Stimulated activated CD4-positive, alpha-beta T cell treated with anti-CD3 and anti-CD28 coated beads, Interleukin-15, amount 100 ng/mL, for 1 hour (primary cell): ENCODE data around the gene MYO1G.
"Not testable (repeated sequence)": the region's sequence is repeated elsewhere in the genome, so short reads cannot be mapped to it uniquely, and the experiment has no call there.

ENCODE experiments used
- DNase-seq, 2 donors: peaks; one replicate each; pipeline ENCODE4 v3.0.0-alpha.2; 2020; ENCODE audit warnings: low read depth in 1 of 2, low spot score in 1 of 2

Gene MYO1G

DNA sequence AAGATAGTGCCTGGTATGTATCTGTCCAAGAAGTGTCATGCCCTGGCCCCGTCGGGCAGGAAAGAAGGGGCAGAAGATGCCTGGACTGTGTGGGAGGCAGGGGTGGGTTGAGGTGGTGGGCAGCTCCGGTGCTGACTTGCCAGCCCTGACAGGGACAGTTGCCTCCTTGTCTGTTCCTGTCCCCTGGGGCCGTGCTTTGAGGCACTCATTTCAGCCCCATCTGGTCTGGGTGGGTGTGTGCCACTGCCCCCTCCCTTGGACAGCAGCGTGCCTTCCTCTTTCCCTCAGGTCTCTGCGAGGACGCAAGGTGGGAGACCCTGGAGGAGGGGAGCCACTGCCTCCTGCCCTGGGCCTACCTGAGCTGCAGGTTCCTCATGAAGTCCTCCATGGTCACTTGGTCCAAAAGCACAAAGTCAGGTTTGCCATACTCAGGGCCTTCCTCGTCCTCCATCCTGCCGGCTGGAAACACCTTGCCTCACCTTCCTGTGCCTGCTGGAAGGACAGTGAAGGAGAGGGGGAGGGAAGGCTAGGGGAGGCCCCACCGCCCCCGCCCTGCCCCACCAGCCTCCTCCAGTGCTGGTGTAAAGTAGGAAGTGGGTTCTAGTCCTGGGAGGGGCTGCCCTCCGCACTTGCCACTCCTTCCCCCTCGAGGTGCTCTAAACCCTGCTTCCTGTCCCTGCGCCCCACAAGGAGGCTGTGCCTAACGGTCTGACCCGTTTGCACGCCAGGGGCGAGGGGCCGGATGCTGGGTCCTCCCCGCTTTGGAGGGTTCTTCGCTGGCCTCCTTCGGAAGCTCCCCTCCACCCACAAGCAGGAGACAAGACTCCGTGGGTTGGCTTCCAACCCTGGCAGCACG is at the start of gene MYO1G:
MYO1G (minus strand) TSS at position 505 of the 856 bp plus-strand sequence; CDS start at position 451, 54 bp downstream.
- DNase-seq: peak; percentile 70 to 71

DNA sequence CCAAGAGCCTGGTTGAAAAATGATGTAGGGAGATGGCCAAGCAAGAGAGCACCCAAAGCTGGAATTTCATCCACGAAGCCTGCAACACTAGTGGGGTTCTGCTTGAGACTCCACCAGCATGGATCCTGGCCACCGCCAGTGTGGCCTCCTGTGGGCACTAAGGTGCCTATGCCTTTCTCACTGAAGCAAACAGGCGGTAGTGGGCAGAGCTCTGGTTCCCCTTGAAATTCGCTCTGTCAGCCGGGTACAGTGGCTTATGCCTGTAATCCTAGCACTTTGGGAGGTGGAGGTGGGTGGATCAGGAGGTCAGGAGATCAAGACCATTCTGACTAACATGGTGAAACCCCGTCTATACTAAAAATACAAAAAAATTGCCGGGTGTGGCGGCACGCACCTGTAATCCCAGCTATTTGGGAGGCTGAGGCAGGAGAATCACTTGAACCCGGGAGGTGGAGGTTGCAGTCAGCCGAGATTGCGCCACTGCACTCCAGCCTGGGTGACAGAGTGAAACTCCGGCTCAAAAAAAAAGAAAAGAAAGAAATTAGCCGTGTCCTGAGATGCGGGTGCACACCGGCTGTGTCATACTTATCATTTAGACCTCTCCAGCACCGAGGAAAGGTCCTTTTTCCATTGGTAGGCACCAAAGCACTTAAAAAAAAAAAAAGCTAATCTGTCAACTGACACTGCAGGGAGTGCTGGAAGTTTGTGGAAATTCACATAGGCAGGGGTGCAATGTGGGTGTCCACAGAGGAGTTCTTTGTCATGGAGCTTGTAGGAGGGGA is 49.5 kb upstream of the MYO1G start:
- no peak for DNase-seq

DNA sequence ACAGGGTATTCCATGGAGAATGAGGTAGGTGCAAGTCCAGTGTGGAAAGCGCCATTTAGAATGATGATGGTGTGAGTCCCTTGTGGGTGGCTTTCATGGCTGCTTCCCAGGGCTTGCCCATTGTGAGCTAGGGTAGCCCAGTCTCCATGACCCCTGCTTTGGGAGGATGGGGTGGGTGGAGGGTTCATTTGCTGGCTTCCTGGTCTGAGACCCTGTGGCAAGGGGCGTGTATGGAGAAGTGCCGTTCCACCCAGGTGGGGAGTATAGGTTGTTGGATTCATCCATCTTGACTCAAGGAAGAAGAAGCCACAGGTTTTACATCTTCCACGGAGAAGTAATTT is 48.9 kb upstream of the MYO1G start:
- DNase-seq: no peak

DNA sequence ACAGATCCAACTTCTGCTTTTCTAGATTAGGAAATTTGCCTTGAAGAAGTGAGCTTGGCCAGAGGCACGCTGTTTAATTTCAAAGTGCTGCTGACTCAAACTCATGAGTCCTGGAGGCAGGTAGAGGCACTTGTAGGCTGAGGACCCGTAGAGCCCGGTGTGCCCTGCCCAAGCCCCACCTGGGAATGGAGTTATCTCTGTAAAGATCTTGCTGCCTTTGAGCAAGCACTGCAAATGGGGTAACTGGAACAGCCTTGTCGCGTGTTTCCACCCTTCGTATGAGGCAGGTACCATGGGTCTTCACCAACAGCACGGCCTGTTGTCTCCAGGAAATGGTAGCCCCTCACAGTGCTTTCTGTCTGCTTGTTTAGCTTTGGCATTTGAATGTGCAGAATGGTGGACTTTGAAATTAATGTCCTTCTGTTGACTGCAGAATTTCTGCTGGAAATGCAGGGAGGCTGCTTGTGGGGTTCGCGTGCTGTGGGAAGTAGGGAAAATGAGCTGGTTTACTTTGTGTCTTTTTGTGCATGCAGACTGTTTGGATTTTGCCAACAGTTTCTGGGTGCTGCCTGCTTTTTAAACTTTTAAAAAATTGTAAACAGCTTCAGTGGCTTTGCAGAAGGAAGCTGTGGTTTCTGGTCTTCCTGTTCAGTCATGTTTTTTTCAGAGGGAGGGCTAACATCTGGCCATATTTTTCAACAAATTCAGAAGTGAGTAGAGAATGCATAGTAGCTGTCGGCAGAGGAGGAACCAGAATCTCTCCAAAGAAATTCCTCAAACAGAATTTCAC is 48.4 kb upstream of the MYO1G start:
- no peak for DNase-seq

DNA sequence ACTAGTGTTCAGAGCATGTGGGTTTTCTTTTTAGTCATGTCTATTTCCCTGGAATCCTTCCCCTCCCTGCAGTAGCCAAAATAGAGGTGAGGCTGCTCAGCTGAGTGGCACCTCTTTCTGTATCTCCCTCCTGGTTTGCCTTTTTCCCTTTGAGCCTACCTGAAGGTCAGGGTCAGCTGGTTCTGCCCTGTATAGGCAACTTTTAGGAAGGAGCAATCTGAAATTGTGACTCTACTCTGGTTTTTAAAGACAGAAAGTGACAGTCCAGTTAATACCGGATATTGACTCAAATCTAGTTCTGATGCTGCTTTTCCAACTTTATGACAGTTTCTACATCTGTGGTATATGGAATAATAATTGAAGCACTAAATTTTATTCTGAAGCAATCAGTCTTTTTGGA is 47.2 kb upstream of the MYO1G start:
- DNase-seq: no peak

DNA sequence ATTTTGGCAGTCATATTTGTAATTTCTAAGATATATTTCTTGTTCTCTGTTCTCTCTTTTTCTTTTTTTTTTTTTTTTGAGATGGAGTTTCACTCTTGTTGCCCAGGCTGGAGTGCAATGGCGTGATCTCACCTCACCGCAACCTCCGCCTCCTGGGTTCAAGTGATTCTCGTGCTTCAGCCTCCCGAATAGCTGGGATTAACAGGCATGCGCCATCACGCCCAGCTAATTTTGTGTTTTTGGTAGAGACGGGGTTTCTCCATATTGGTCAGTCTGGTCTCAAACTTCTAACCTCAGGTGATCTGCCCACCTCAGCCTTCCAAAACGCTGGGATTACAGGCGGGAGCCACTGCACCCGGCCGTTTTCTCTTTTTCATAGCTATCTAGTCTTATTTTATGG is 46.7 kb upstream of the MYO1G start:
- not testable (repeated sequence) for DNase-seq

DNA sequence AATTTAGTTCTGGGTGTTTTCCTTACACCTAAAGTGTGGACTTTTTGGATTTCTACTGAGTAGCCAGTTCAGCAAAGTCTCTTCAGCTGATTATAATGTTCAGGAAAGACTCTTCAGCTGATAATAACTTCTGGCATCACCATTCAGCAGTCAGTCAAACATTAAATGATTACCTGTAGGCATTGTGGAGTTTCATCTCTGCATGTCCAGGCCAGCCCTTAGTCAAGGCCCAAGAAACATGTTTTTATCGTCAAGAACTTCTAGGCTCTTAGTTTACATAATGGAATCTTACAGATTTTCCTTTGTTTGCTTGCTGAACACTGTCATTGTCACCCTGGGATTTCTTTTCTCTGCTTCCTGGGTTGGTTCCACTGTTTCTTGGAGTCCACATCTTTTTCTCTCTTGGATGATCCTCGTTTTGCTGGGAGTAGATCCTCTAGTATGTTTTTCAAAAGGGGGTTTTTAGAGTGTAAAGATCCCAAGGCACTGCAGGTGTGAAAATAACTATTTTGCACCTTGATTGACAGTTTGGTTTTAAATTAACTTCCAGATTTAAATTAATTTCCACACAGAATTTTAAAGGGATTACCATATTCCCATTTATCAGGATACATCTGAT is 45.4 kb upstream of the MYO1G start:
- DNase-seq: no peak

DNA sequence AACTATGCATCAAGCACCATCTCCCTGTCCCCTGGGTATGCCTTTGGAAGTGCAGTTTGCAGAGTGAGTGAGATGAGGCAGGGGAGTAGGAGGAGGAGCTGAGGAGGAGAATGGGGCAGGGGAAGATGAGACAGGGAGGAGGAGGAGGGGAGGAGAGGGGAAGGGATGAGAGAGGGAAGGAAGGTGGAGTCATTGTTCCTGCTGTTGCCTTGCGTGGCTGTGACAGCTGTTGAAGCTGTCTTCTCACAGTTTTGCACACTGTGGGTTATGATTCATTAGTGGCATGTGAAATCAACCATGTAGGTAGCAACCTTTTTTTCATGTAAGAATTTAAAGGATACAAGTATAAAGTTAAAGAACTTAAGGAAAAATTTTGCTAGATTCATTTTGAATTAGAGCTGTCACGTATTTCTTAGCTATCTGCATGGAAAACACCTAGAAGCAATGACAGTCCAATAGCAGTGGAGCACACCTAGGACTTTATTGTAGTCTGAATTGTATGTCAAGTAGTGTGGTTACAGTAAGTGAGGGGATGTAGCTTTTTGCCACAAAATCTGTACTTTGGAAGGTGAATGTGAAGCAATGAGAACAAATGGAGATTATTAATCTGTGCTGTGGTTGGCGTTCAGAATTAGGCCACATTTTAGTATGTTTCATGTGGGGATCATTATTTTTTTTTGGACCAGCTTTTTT is 42.9 kb upstream of the MYO1G start:
- no peak for DNase-seq

DNA sequence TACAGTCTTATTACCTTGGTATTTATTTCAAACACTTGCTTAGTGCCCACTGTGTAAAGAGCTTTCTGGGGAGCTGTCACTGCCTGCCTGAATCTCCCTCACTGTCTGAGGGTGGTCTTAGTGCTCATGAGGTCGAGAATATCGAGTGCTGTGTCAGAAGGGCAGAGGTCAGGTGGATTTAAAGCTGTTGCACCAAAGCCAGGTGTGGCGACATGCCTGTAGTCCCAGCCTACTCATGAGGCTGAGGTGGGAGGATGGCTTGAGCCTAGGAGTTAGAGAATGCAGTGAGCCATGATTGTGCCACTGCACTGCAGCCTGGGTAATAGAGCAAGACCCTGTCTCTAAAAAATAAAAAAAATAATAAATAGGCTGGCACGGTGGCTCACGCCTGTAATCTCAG is 42.1 kb upstream of the MYO1G start:
- DNase-seq: no peak

DNA sequence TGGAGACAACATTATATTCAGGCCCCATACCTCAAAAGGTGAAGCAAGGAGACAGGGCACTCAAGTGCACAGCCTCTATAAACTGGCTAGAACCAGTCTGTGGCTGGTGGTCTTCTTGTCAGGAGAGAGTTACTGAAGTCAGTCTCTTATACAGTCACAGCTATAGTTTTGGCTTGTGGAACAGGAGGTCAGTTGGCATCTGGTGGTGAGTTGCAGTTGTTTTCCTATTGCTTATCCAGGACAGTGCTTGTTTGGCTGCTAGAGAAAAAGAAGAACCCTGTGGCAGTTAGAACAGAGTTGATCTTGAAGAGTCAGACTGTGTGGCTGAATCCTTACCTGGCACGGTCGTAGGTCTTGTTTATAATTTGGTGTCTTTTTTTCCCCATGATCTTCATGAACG is 38.4 kb upstream of the MYO1G start:
- DNase-seq: no peak

DNA sequence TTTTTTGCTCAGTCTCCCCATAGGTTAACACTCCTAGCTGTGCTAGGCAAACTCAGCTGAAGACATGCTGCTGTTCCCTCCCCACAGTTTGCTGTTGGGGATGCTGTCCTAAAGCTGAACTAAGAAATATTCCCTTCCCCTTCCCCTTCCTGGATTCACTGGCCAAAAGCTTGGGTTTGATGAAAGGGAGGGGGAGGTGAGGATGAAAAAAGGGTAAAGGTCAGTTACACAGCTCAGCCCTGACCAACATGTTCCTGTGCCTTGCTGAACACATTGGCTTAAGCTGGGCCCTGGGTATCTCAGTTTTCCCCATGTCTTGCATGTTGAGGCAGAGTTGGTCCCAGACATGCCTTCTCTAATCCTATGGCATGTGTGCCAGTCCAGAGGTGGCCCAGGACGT is 36.5 kb upstream of the MYO1G start:
- DNase-seq: no peak

DNA sequence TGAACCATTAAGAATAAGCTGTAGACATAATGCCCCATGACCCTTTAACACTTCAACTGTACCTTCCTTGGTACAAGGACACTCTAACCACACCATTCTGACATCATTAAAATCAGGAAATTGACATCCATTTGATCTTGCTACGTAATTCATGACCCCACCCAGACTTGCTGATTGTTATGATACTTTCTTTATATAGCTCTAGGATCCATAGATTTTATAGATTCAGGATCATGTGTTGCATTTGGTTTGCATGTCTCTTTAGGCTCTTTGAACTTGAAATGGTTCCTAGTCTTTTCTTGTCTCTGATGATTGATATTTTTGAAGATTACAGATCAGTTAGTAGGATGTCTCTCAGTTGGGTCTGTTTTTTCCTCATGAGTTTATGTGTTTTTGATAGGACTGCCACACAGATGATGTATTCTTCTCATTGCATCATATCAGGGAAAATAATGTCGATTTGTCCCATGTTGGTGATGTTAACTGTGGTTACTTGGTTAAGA is 34.7 kb upstream of the MYO1G start:
- DNase-seq: no peak

DNA sequence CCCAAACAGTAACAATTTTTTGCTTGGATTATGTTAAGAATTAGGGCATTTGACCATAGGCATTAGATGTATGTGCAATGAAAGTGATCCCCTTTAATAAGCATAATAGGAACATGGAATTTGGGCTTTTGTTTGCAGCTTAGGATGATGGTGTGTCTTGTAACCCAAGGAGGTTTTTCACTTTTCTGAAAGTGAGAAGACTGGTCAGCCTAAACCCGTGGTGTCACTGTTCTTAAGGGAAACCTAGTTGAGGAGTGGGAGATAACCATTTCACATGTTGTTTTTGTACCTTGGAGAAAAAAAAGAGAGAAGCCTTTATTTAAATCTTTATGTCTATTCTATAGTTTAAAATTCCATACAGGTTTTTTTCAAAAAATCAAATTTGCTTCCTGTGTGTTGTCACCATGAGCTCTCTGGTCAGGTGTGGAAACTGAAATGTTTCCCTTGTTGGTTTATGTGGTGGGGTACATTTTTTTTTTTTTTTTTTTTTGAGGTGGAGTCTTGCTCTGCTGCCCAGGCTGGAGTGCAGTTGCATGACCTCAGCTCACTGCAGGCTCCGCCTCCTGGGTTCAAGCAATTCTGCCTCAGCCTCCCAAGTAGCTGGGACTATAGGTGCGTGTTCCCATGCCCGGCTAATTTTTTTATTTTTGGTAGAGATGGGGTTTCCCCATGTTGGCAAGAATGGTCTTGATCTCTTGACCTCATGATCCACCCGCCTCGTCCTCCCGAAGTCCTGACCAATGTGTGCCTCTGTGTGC is 28.9 kb upstream of the MYO1G start:
- DNase-seq: no peak

DNA sequence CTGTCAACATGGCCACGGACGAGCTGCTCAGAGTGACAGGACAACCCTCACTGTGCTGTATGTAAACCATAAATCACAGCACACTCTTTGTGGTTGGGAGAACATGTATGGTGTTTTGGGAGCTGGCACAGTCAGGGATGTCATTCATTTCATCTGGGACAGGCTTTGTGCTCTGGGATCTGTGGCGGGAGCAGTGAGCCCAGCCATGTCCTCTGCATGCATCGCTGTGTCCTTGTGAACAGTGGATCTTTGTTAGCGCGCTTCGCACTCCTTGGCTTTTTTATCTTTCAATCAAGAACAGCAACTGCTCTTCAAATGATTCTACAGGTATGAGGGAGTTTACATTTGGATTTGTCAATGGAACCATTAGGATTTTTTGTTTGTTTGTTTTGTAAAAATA is 28.3 kb upstream of the MYO1G start:
- no peak for DNase-seq

DNA sequence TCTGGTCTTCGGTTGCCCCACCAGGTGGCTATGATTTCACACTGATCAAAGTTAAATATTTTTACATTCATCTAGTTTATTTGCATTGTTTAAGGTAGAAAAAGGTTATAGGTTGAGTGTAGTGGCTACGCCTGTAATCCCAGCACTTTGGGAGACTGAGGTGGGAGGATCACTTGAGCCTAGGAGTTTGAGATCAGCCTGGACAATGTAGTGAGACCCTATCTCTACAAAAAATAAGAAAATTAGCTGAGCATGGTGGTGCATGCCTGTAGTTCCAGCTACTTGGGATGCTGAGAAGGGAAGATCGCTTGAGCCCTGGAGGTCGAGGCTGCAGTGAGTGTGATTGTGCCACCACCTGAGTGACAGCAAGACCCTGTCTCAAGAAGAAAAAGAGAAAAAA is 25.0 kb upstream of the MYO1G start:
- DNase-seq: no peak

DNA sequence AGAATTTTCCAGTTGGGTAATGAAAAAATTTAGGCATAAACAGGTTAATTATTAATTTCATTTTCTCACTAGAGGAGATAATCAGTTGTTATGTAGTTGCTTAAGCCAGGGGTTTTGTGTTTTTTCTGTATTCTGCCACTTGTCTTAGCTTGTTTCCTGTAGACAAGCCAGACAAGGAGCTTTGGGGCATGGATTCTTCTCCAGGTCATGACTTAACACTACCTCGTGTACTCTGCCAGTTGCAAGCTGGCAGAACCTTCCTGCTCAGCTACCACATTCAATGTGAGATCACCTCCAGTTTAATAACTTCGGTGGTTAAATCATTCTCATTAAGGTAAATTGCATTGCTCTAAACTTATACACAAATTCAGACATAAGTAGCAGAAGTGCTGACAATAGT is 23.0 kb upstream of the MYO1G start:
- no peak for DNase-seq

DNA sequence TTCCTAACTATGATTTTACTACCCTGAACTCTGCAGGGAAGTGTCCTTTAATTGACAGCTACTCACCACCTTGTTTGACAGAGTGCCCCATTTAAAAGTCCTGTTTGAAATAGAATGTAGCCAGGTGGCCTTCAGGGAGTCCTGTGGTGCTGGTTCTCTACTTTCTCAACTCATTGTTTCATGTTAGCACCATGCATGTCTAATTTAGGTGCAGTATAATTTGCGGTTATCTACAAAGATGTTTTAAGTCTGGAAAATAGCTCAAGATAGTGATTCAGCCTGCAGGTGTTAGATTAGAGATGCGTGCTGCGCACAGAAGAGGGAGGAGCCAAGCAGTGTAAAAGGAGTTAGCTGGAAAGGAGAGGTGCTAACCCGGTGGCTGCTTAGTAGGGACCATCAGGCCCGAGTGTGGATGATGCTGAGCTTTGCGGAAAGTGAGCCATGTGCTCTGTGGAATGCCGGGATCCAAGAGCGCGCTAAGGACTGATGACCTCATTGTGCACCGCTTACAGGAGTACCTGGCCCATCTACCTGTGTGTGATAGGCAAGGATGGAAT is 22.4 kb upstream of the MYO1G start:
- DNase-seq: no peak

DNA sequence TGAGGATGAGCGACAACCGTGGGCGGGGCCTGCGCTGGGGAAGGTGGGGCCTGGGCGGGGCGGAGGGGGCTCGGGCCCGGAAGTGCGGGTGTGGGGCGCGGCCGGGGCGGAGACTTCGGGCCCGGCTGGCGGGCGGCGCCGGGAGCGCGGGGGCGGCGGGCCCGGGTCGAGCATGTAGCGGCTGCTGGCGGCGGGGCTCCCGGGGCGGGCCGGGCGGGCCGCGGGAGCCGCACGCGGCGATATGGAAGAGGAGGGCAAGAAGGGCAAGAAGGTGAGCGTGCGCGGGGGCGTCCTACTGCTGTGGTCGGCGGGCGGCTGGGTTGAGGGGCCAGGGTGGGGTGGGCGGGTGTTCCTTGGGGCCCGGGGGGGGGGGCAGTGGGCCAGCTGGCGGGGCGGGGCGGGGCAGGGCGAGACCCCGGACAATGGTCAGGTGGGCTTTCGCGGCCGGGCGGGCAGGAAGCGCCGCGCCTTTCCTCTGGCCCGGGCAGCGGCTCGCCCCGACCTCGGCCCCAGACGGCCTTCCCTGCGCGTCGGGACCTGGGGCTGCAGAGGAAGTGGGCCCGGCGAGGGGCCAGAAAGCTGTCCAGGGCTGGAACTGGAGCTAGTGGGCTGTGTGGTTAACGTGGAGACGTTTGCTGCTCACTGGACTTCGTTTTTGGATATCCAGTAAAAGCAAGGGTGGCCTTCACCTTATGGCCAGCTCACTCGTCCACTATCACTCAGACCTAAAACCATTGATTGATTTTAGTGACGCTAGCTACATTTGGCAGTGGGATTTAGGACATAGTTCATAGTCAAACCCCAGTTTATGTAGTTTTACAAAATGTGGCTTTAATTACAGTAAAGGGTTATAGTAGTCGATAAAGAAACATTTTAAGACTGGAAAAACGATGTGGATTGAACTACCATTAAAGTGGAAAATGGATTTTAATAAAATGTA is 21.5 kb upstream of the MYO1G start, which contains the start of gene CCM2:
CCM2 (plus strand) TSS at position 109 of the 940 bp plus-strand sequence; CDS start at position 242, 133 bp downstream.
- DNase-seq: no peak
